SU-DHL-6 (cell line): Measurements from ENCODE around the gene DLG4.

ENCODE experiments used
- CTCF ChIP-seq: fragments of 200-600 bp; sonication (generic); IDR thresholded peaks from one replicate; pipeline ENCODE4 v1.5.1; 2017; ENCODE audit warnings: antibody characterized with exemption, mild to moderate bottlenecking, low read length, moderate library complexity; ENCODE audit not compliant: insufficient read depth, poor library complexity, severe bottlenecking
- EZH2phosphoT487 ChIP-seq: fragments of 200-600 bp; sonication (generic), shearing (Covaris generic); conservative IDR thresholded peaks from 2 replicates; pipeline ENCODE4 v1.6.1; 2018; ENCODE audit warnings: mild to moderate bottlenecking, antibody characterized with exemption, low read length, moderate library complexity, mixed read lengths

- TF ChIP-seq CTCF (no peak), EZH2phosphoT487 (no peak)
Observed at GRCh38 chr17:7266784-7267183, 47.1 kb upstream of the DLG4 start.
